Smooth muscle cell (in vitro differentiated cells): ENCODE results near the gene OBSCN. TPM values are rescaled to one million over a fixed set of nuclear protein-coding genes. Genes with fewer than 3 reads are reported as not detected.

Source experiments
- DNase-seq: peaks from one replicate; lab custom pipeline; 2025; ENCODE audit not compliant: unreplicated experiment; lab: John Stamatoyannopoulos, UW
- H2AFZ ChIP-seq: fragments of 200-600 bp; sonication (generic); 2 replicates; pipeline ENCODE4 v1.6.0; 2016; ENCODE audit warnings: antibody characterized with exemption, low read depth, mild to moderate bottlenecking
- H3F3A ChIP-seq: fragments of 200-600 bp; sonication (generic); 2 replicates; pipeline ENCODE4 v1.6.0; 2017; ENCODE audit warnings: antibody characterized with exemption, low read depth
- H3K27ac ChIP-seq: fragments of 200-600 bp; sonication (generic); 2 replicates; pipeline ENCODE4 v1.5.1; 2016; ENCODE audit warnings: low read depth, mild to moderate bottlenecking
- H3K27me3 ChIP-seq: fragments of 200-600 bp; sonication (generic); 2 replicates; pipeline ENCODE4 v1.6.1; 2016; ENCODE audit warnings: low read depth, mild to moderate bottlenecking
- H3K36me3 ChIP-seq: fragments of 200-600 bp; sonication (generic); 2 replicates; pipeline ENCODE4 v1.5.1; 2016; ENCODE audit warnings: low read depth
- H3K4me1 ChIP-seq: fragments of 200-600 bp; sonication (generic); 2 replicates; pipeline ENCODE4 v1.5.1; 2016; ENCODE audit warnings: low read depth
- H3K4me2 ChIP-seq: fragments of 200-600 bp; sonication (generic); 2 replicates; pipeline ENCODE4 v1.6.0; 2016; ENCODE audit warnings: mild to moderate bottlenecking
- H3K4me3 ChIP-seq: fragments of 200-600 bp; sonication (generic); 2 replicates; pipeline ENCODE4 v1.5.1; 2016; ENCODE audit warnings: mild to moderate bottlenecking
- H3K79me2 ChIP-seq: fragments of 200-600 bp; sonication (generic); 2 replicates; pipeline ENCODE4 v1.6.0; 2016; ENCODE audit warnings: low read depth, mild to moderate bottlenecking
- H3K9ac ChIP-seq: fragments of 200-600 bp; sonication (generic); 2 replicates; pipeline ENCODE4 v1.6.0; 2016; ENCODE audit warnings: low read depth
- H3K9me3 ChIP-seq: fragments of 200-600 bp; sonication (generic); replicated peaks from 2 replicates; pipeline ENCODE4 v1.5.1; 2016; ENCODE audit warnings: low read depth
- H4K20me1 ChIP-seq: fragments of 200-600 bp; sonication (generic); 2 replicates; pipeline ENCODE4 v1.6.0; 2016; ENCODE audit warnings: low read depth
- WGBS: methylation state at CpG from one replicate; pipeline ENCODE4 v1.1.7; 2016; ENCODE audit warnings: low lambda C conversion rate; 5-methylcytosine and 5-hydroxymethylcytosine counted together
- polyA plus RNA-seq: library from polyadenylated mRNA; unstranded; fragments of >200 nt; fragmentation: Nextera tagmentation; extraction: Ambion mirVana; gene quantifications from 2 replicates; pipeline ENCODE4 v1.2.1, GENCODE V29; 2016
- total RNA-seq: library from RNA; depleted of rRNA; stranded (reverse); fragments of >200 nt; gene quantifications from 2 replicates; pipeline ENCODE4 v1.2.3, GENCODE V29; 2014
- TF ChIP-seq, protein P1 (sequence below): fragments of 200-600 bp; sonication (generic); IDR thresholded peaks from 2 replicates; pipeline ENCODE4 v1.5.1; 2017; ENCODE audit warnings: borderline replicate concordance, mild to moderate bottlenecking, antibody characterized with exemption; ENCODE audit not compliant: insufficient read depth, poor library complexity, severe bottlenecking

The OBSCN gene
- total and polyA plus RNA-seq, 2 experiments from 2014 or later: 3.8 to 10.6 TPM

DNA sequence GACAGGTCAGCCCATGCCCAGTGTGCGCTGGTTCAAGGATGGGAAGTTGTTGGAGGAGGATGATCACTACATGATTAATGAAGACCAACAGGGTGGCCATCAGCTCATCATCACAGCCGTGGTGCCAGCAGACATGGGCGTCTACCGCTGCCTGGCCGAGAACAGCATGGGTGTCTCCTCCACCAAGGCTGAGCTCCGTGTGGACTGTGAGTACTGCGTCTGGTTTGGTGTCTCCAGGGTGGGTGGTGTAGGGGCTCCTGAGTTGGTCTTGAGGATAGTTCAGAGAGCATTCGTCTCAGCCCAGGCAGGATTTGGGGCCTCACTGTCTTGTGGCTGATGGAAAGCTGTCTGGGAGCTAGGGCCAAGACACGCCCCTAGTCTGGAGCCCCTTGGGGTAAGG is 115.6 kb downstream of the OBSCN start:
- Histone ChIP-seq H2AFZ (no peak overlapping the region), H3K36me3 (peaks cover 10% of the 10 kb centered on the region), H3K4me3 (no peak overlapping the region), H3K9me3 (no peaks in the 10 kb centered on the region), H3K4me2 (no peak overlapping the region), H4K20me1 (no peaks in the 10 kb centered on the region), H3F3A (no peaks in the 10 kb centered on the region), H3K27ac (no peak overlapping the region), H3K27me3 (no peaks in the 10 kb centered on the region), H3K79me2 (no peaks in the 10 kb centered on the region), H3K9ac (no peak overlapping the region), H3K4me1 (no peaks in the 10 kb centered on the region)
- TF ChIP-seq, protein P1, sequence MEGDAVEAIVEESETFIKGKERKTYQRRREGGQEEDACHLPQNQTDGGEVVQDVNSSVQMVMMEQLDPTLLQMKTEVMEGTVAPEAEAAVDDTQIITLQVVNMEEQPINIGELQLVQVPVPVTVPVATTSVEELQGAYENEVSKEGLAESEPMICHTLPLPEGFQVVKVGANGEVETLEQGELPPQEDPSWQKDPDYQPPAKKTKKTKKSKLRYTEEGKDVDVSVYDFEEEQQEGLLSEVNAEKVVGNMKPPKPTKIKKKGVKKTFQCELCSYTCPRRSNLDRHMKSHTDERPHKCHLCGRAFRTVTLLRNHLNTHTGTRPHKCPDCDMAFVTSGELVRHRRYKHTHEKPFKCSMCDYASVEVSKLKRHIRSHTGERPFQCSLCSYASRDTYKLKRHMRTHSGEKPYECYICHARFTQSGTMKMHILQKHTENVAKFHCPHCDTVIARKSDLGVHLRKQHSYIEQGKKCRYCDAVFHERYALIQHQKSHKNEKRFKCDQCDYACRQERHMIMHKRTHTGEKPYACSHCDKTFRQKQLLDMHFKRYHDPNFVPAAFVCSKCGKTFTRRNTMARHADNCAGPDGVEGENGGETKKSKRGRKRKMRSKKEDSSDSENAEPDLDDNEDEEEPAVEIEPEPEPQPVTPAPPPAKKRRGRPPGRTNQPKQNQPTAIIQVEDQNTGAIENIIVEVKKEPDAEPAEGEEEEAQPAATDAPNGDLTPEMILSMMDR: no peak
- 96% methylated on average over 9 of the region's 9 CpGs for WGBS
- DNase-seq: no peak

DNA sequence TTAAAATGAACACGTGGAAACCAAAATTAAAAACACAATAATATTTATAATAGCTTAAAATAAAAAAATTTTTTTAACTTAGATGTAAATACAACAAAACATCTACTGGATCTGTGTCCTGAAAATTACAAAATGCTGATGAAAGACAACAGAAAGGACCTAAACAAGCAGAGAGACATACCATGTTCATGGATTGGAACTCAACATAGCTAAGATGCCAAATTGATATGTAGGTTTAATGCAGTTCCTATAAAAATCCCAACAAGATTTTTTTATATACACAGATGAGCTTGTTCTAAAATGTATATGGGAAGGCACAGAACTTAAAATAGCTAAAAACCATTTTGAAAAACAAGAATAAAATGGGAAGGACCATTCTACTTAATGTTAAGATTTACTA is 117.4 kb downstream of the OBSCN start:
- Histone ChIP-seq H3K9ac (no peak overlapping the region), H3K36me3 (peaks cover 3% of the 10 kb centered on the region), H3K27ac (no peak overlapping the region), H3K79me2 (no peaks in the 10 kb centered on the region), H2AFZ (no peak overlapping the region), H3K4me3 (no peak overlapping the region), H3K4me2 (no peak overlapping the region), H3K9me3 (no peaks in the 10 kb centered on the region), H4K20me1 (no peaks in the 10 kb centered on the region), H3F3A (no peaks in the 10 kb centered on the region), H3K4me1 (no peaks in the 10 kb centered on the region), H3K27me3 (no peaks in the 10 kb centered on the region)
- WGBS: 72% methylated on average over 1 of the region's 1 CpG
- TF ChIP-seq, protein P1: no peak
- no peak for DNase-seq

DNA sequence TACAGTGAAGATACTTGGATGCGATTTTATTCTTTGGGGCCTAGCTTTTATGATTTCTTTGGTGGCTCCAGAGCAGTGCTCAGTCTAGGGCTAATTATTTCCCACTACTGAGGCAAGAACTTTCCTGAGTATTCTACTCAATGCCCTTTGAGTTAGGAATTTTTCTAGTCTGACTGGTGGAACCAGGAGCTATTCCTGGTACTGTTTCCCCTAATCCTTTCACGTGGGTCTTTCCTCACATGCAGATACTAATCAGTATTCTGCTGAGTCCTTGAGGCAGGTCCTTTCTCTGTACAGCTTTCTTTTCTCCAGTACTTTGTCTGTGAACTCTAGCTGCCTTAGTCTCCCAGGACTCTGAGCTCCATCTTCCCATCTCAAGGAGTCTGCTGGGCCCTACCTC is 122.0 kb downstream of the OBSCN start:
- 61% methylated on average over 2 of the region's 2 CpGs for WGBS
- no peaks in the 10 kb centered on the region for H3K36me3 ChIP-seq
- TF ChIP-seq, protein P1: no peak

More for the DNA sequence above, 122.0 kb downstream of the OBSCN start:
- Histone ChIP-seq H3K9ac (no peak overlapping the region), H3K27me3 (no peaks in the 10 kb centered on the region), H3K4me2 (no peak overlapping the region), H2AFZ (no peak overlapping the region), H3K9me3 (no peaks in the 10 kb centered on the region), H3K4me1 (no peaks in the 10 kb centered on the region), H3K79me2 (no peaks in the 10 kb centered on the region), H4K20me1 (no peaks in the 10 kb centered on the region), H3K27ac (no peak overlapping the region), H3K4me3 (no peak overlapping the region), H3F3A (no peaks in the 10 kb centered on the region)
- no peak for DNase-seq
